ENCODE measurements around the gene CEP112. TPM values are rescaled to one million over a fixed set of nuclear protein-coding genes. Genes with fewer than 3 reads are reported as not detected.
A peak's percentile ranks its signal among the peaks of the same experiment; 100 is the strongest.

CEP112 gene
- total and polyA plus RNA-seq, 9 of the 15 experiments (the other 6 are each of a cell fraction or from before 2014, with no cell fraction given), result 0.84 TPM; not detected in 8

GRCh38 chr17:66054242-66054641, 137.7 kb downstream of the CEP112 start (continued):
- peak; percentile 53 for TF ChIP-seq MAFG (tag; conservative IDR thresholded peaks at IDR 0.05)
- no peak for TF ChIP-seq ZMIZ1 (IDR thresholded peaks at IDR 0.05; ENCODE audit: low read depth in 2 of 2, low read length in 2 of 2)
- TF ChIP-seq ELK1 (CRISPR knock-in tag; IDR thresholded peaks at IDR 0.05), result no peak
- TF ChIP-seq CREBBP (IDR thresholded peaks at IDR 0.05; ENCODE audit: low read depth, low read length), result no peak
- TF ChIP-seq ZBED1 (IDR thresholded peaks at IDR 0.05), result no peak
- no peak for TF ChIP-seq CREM (IDR thresholded peaks at IDR 0.05; ENCODE audit: low read depth)
- TF ChIP-seq ATF1 (CRISPR knock-in tag; IDR thresholded peaks at IDR 0.05), result no peak
- no peak for TF ChIP-seq ATF1 (tag; IDR thresholded peaks at IDR 0.05)
- no peak for TF ChIP-seq ZNF197 (CRISPR knock-in tag; IDR thresholded peaks at IDR 0.05; ENCODE audit: low read depth)
- TF ChIP-seq GATA2 (CRISPR knock-in tag; IDR thresholded peaks at IDR 0.05), result no peak
- no peak for TF ChIP-seq PKNOX1 (IDR thresholded peaks at IDR 0.05)
- TF ChIP-seq RNF2 (IDR thresholded peaks at IDR 0.05), result no peak
- peak; percentile 32; the same call in 1 of the 2 replicates for TF ChIP-seq NFE2 (IDR thresholded peaks at IDR 0.05; ENCODE audit: low read depth)
- TF ChIP-seq ZNF668 (CRISPR knock-in tag; IDR thresholded peaks at IDR 0.05), result no peak
- TF ChIP-seq MEF2A (IDR thresholded peaks at IDR 0.05; ENCODE audit: control insufficient read depth, low read depth, low read length), result no peak
- no peak for TF ChIP-seq REST (IDR thresholded peaks at IDR 0.05; ENCODE audit: borderline replicate concordance)
- no peak for TF ChIP-seq REST (CRISPR knock-in tag; IDR thresholded peaks at IDR 0.05; ENCODE audit: low read depth)
- TF ChIP-seq C11orf30 (IDR thresholded peaks at IDR 0.05; ENCODE audit: low read depth), result peak; percentile 8; the same call in 1 of the 2 replicates
